CD4-positive, alpha-beta T cell treated with Interferon gamma for 1 hour (primary cell): Measurements from ENCODE around the gene ACTR3.
A peak's percentile ranks its signal among the peaks of the same experiment; 100 is the strongest.

Experiments
- DNase-seq: peaks from one replicate; pipeline ENCODE4 v3.0.0-alpha.2; 2020

ACTR3 gene

DNA sequence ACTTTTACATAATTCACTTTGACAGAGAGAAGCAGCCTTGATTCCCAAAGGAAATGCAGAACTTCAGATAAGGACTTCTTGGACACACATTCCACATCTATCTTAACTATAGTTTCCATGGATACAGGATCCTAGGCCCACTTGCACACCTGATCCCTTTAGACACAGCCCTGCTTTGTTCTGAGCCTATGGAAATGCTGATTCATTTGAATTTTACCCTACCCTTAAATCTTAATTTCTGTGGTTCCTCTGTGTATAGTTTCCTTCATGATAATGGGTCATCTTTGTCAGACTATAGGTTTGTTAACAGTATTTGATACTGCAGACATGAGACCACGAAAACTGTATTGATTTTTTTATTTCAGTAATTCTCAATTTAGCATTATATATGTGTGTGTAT, 77.4 kb downstream of the ACTR3 start:
- no peak for DNase-seq

DNA sequence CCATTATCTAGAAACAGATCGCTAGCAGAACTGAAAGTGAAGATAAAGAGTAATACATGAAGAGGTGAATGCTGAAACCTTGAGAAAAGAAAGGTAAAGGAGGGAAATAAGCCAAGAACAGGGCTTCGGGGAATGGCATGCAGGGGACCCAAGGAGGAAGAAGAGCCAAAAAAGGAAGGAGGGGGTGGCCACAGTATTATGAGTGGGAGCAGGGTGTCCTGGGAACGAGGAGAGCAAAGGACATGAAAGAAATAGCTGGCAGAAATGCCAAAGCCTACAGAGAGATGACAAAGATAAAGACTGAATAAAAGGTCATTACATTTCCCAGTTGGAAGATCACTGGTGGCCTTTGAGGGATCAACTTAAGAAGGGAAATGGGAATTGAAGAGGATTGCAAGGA, 82.9 kb downstream of the ACTR3 start:
- DNase-seq, result no peak

DNA sequence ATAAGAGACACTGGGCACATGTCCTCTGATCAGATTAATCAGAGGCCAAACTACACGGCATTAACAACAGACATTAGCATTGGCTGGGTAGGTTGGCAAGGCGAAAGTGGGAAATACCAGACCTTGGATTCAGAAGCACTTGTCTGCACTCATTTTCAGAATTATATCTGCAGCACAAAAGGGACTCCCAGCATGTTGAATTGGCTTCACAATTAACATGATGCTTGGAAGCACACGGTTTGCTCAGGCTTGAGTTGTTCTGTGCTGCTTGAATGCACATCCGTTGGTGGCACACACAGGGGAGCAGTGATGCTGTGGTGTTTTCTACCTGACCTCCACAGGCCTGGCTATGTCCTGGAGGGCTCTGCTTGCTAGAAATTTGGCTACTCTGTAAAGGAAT, 83.9 kb downstream of the ACTR3 start:
- no peak for DNase-seq

DNA sequence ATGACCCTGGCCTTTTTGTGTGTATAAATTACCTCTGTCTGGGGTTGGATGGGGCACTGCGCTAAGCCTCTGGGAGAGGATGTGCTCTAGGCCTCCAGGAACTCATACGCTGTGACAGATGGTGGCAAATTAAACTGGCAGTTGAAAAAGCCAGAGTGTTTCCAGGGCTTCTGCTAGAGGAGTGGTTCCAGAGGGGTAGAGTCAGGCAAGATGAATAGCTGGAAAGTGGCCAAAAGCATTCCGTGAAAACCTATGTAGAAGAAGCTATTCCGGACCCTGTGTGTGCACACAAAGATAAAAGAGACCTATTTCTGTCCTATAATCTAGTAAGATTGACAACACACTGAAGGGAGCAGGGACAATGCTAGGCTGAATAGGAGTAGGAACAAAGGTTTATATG, 84.8 kb downstream of the ACTR3 start:
- DNase-seq, result no peak

DNA sequence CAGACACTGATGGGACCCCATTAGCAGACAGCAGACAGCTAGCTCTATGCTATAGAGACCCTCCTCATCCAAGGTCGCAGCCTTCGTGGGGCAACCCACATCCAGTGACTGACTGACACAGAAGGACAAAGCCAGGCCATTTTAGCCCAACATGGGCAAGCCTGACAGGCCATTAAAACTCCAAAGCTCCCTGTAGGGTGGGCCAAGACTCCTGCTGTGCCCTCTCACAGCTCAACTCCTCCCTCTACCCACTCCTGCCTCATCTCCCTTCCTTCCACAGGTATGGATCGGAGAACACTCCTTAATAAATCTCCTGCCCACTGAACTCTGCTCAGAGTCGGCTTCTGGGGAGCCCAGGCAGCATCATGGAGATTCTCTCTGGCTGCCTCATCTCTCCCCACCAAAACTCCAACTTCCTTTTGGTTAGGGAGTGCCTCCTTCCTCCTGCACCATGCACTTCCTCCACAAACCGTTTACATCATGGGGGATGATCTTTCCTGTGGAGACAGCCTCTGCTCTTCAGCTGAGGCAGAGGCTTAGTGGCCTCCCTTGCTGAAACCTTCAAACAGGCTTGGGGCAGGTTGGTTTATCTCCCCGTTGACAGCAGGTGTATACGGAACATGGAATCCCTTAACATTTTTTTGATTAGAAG, 86.5 kb downstream of the ACTR3 start:
- DNase-seq, result no peak

DNA sequence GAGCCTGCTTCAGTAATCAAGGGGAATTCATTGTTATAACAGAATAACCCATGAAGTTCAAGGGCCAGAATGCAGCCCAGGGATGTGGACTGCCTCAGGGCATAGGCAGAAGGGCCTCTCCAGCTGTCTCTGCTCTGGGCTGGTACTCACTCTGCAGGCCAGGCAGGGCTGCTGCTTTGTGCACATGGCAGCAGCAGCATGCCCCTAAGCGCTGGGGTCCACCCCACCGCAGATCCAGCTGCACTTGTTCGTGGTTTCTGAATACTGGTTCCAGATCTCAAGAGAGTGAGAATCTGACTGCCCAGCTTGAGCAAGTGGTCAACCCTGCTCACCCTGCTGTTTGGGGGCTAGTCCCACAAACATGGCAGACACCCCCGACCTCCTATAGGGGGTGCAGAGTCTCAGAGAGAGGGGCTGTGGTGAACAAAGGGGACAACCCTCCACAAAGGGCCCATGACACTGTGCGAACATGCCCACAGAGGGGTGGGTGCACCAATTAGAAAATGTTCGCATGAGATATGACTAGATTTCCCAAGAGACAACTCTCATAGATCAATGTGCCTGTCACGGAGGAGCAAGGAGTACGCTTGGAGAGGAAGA, 87.3 kb downstream of the ACTR3 start:
- DNase-seq, result no peak

DNA sequence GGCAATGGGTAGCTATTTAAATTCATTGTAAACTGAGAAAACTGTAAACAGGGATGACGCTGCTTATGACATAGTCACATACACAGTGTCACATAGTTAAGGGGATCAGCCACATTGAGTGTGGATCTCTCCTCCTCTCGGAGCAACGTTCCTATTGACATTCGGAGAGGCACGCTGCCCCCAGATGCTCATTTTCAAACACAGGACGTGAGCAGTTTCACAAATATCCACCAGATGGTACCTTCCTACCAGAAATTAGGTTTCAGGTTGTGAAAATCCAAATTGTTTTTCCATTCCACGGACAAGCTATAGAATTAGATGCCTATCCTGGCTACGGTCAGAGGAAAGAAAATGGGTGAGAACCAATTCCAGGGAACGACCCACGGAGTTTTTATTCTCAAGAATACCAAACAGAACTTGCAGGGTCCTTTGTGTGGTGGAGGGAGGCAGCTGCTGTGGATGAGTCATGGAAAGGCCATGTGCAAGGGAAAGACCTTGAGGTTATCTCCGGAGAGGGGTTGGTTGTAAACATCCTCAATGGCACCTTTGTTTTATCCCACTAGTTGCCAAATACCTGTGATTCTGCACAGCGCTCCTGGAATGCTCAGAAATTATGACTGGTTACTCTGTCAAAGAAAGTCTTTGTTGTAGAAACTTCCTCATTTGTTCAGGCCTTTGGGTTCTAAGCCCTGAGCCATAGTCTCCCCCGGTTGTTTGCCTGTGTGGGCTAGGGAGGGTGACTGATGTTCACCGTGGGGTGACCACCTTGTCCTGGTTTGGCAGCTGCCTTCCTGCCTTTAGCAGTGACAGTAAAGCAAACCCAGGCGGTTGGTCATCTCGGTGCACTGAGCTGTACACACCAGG, 88.0 kb downstream of the ACTR3 start:
- no peak for DNase-seq

DNA sequence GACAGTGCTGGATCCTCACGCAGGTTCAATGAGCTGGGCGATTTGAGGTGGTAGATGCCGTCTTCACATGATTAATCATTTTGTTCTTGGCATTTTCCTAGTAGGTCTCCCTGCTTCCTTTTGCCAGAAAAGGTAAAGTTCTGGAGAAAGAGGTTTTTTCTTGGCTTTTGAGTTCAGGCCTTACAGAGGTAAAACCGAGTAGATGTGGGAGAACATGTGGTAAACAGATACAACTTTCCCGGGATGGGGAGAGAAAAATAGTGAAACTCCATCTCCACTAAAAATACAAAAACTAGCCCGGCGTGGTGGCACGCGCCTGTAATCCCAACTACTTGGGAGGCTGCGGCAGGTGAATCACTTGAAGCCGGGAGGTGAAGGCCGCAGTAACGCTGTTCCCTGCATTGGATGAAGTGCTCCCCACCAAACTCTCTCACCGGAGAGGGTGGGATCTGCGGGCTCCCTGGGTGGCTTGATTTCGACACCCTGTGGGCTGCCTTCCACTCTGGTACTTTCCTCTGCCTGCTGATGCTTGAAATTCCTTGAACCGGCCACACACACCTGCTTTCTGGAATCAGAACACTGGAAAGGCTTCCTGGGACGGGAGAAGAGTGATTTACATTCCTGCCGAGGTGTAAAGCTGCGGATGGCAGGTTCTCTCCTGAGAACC, 88.8 kb downstream of the ACTR3 start:
- DNase-seq, result no peak

DNA sequence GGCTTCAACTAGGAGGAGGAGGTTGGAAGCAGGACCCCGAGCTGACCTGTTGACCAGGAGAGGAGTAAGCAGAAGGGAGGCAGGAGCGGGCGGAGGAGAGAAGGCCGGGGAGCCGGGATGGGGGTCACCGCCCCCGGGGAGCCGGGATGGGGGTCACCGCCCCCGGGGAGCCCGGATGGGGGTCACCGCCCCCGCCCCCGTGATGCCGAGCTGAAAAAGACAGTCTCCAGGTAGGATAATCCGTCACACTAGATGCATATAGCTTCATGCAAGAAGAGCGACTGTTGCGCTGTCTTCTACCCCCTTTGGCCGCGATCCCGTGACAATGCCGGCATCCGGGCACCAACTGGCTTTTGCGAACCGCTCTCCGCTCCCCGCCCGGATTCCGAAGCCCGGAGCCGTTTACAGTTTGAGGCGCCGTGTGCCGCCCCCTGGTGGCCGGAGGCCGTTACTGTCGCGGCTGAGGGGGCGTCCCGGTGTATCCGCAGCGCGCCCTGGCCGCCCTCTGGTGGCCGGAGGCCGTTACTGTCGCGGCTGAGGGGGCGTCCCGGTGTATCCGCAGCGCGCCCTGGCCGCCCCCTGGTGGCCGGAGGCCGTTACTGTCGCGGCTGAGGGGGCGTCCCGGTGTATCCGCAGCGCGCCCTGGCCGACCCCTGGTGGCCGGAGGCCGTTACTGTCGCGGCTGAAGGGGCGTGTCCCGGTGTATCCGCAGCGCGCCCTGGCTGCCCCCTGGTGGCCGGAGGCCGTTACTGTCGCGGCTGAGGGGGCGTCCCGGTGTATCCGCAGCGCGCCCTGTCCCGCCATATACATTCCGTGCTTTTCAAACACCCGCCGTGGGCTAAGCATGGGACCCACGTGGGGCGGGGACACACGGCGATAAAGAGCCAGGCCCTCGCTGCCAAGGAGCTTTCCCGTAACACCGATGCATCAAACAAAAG, 89.6 kb downstream of the ACTR3 start:
- DNase-seq, result peak; percentile 49

DNA sequence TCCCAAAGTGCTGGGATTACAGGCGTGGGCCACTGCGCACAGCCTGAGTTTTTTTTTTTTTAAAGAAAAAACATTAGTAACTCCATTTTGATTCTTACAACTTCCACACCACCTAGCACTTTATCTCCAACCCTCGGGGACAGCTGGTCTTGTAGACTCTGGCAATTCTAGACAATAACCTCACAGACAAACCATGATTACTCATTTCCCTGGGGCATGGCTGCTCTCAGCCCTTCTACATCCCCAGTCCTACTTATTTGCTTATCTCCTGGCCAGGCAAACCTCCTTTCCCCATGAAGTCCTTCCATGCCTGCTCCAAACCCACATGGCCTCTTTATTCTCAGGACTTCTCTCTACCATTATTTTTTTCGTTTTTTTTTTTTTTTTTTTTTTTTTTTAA, 91.1 kb downstream of the ACTR3 start:
- no peak for DNase-seq

DNA sequence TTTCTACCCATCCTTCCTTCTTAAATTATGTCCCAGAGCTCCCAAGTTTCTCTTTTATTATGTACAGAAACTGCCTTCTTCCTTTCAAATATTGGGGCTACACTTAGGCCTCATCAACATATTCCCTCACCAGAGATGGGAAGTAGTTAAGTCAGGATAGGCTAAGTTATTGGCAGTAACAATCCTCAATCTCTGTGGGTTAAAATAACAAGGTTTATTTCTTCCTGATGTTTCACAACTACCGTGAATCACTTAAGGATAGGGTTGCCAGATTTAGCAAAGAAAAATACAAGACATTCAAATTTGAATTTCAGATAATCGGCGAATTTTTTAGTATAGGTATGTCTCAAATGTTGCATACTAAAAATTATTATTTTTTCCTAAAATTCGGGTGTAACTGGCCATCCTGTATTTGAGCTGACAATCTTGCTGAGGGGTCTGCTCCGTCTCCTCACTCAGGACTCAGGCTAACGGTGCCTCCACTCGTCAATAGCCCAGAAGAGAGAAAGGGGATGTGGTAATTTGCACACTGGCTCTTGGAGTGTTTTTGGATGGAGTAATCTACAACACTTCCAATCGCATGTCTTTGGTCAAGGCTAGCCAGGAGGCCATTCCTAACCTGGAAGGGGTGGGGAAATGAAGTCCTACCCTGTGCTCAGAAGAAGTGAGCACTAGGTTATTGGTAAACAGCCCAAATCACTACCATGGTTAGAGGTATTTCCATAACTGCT, 91.7 kb downstream of the ACTR3 start:
- DNase-seq, result no peak

DNA sequence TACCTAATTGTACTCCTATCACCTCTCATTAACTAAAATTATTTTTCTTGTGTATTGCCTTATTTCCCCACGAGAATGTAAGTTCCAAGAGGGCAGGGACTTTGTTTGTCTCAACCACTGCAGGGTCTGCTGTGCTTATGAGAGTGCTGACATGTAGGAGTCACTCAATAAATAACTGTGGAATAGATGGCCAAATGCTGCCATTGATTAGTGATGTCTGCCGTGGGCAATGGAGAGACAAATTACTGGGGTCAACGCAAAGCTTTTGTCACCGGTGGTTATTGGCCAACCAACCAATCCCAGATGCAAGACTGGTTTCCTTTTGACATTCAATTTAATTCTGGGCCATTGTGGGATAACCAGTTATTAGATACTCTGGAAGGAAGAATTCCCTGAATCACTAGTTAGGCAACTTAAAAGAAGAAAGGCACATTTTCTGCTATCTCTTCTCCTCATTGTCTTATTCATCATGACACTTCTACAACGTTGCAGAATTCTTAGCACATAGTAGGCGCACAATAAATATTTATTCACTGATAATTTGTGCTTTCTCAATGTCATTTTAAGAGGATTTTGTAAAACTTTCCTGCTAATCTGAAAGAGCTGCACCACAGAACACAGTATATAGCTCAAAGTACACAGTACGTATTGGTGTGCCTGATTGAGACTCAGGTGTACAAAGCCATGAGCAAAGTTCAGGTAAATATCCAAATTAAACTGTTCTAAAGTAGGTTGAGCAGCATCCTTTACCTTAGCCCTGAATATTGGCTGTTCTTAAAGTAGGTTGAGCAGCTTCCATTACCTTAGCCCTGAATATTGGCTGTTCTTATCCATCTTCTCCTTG, 95.9 kb downstream of the ACTR3 start:
- no peak for DNase-seq

DNA sequence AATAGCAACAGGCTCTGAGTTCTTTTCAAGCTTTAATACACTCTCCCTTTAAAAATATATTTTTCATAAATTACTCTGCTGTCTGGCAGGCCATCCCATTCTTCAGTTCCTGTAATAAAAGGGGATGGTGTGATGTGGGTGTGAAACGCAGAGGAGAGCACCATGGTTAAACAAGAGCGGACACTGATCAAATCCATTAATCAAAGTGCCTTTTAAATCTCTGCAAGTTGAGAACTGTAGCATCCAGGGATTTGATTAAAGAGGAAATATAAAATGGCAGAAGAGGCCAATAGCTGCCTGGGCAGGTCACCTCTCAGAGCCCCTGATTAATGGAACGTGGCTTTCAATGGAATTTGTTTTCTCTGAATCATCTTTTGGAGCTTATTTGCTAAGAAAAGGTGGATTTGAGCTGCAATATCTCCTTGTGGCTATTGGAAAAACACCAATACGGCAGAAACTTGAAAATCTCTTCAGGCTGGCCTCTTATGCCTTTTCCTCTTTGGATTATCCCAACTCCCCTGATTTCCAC, 96.9 kb downstream of the ACTR3 start:
- DNase-seq, result no peak

DNA sequence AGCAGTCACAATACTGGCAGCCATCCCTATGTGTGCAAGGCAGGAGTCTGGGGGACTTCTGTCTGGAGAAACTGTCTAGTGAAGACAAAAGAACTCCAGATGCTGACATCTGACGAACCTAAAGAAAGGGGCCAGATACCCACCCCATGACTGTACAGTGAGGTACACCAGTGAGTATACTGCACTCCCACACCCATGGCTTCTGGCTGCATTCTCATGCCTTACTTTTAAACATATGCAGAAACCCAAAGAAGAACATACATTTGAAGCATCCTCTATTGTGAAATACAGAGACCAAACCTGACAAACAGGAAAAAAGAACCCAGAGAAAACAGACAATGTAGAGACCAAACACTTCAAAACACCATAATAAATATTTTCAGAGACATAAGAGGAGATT, 102.2 kb downstream of the ACTR3 start:
- no peak for DNase-seq

DNA sequence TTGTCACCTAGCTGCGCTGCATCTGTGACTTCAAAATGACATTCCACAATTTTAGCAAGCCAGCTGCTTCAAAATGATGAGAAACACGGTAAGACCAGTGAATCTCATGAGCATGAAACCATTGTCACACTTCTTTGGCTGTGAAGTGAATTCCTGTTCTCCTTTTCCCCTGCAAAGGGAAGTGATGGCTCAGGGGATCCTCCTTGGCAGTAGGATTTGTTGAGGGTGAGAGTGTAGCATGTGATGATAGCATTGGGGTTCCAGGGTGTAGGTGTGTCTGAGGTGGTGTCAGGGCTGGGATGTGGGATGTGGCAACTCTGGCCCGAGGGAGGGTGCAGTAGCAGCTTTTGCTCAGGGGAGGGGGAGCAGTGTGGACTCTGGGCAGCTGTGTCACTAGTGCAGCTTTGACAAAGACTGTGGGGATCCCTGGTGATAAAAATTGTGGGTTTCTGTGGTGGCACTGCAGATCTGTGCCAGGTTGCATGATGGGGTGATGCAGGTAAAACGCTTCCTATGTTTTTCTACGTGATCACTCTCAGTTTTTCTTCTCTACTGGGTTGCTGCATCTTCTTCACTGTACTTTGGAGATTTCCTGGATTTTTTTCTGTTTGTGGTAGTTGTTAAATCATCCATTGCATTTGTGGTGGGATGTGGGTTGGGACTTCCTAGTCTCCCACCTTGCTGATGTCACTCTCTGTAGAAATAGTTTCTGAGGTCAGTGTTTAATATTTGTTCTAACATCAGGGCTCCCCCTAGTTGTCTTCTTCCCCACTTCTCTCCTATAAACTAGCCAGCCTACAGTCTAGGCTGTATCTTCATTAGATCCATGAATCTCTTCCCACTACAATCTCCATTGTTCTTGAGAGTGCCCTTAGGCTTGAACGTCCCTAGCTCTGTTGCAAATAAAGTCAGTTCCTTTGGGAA, 107.0 kb downstream of the ACTR3 start:
- no peak for DNase-seq

DNA sequence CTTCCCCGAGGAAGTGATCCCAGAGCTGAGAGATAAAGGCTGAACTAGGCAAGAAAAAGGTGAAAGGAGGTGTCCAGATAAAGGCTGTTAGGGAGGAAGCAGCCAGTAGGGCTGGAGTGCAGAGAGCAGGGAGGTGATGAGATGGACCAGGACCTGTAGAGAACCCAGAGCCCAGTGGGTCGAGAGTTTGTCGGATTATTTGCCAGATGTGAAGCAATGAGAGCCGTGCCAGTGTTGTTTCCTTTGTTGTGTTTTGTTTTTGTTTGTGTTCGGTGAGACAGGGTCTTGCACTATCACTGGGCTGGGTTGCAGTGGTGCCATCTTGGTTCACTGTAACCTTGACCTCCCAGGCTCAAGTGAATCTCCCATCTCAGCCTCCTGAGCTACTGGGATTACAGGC, 111.3 kb downstream of the ACTR3 start:
- no peak for DNase-seq

DNA sequence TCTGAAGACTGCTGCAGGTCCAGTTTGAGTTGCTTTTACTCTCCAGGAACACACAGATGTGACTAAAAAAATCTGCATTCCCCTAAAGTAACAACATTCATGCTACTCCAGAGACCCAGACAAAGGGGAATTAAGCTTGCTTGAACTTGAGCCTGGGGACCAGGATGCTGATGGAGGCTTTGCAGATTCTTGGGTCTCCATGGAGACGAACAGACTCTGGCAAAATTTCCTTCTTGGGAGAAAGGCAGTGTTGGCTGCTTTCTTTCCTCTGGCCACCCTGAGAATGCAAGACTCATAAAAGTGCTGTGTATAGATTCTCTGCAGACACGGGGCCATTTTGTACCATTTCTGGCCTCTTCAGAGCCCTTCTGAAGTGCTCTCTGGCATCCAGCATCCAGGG, 112.0 kb downstream of the ACTR3 start:
- no peak for DNase-seq

DNA sequence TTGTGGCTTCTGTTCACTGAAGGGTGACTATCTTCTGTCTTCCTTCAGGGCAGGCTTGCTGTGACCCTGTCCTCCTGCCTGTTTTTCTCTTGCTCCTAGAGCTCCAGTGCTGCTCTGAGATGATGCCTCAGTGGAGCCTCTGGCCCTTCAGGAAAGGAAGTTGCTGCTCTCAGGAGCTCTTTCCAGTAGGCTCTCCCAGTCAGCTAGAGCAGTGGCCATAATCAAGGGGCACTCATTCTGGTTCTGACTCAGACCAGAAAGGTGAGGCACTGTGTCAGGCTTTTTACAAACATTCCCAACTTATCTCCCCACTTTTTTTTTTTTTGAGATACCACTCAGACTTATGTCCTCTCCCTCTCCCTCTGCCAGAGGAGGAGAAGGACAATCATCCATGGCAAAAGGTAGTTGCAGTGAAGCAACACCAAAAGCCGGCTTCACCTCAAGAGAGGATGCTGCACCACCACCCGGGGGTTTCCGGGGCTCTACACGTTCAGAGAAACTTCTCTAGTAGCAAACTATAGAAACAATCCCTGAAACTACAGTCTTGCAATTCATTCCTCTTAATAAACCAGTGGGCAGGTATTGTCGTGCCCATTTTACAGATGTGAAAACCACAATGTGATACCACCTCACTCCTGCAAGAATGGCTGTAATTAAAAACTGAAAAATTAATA, 115.4 kb downstream of the ACTR3 start:
- no peak for DNase-seq

DNA sequence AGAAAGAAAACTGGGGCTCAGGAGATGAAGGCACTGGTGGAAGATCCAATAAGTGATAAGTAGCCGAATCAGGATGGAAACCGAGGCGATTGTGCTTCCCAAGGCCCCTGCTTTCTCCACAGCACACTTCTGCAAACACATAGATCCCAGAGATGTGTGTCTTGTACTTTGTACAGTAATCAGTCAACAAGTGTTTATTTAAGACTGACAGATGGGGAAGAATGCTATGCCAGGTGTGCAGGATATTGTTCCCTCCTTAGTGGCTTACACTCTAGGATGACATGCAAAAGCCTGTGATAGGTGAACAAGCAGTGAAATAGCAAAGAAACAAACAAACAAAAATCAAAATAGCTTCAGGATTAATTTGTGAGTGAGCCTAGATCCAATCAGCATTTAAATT, 116.6 kb downstream of the ACTR3 start:
- no peak for DNase-seq
